ENCODE measurements around the gene PAX3.

PAX3 gene

GRCh38 chr2:222298311-222299150 is at the start of gene PAX3:
Gene PAX3 (minus strand): TSS chr2:222298998. CDS start chr2:222298615, 383 bp downstream.
- no peak for DNase-seq (ENCODE audit: low spot score)

- DNase-seq (ENCODE audit: low spot score) = no peak
Measured at GRCh38 chr2:222341331-222341730, 42.5 kb upstream of the PAX3 start.

- DNase-seq (ENCODE audit: low spot score) = no peak
Measured at GRCh38 chr2:222338374-222338773, 39.6 kb upstream of the PAX3 start.

GRCh38 chr2:222336931-222337330 is 38.1 kb upstream of the PAX3 start:
- no peak for DNase-seq (ENCODE audit: low spot score)

GRCh38 chr2:222336442-222336841 is 37.6 kb upstream of the PAX3 start:
- no peak for DNase-seq (ENCODE audit: low spot score)

GRCh38 chr2:222334914-222335313 is 36.1 kb upstream of the PAX3 start:
- no peak for DNase-seq (ENCODE audit: low spot score)

GRCh38 chr2:222333397-222333796 is 34.6 kb upstream of the PAX3 start:
- no peak for DNase-seq (ENCODE audit: low spot score)

- DNase-seq (ENCODE audit: low spot score) = no peak
Measured at GRCh38 chr2:222332116-222332515, 33.3 kb upstream of the PAX3 start.

- no peak for DNase-seq (ENCODE audit: low spot score)
Measured at GRCh38 chr2:222330910-222331309, 32.1 kb upstream of the PAX3 start.

- no peak for DNase-seq (ENCODE audit: low spot score)
Measured at GRCh38 chr2:222322236-222322635, 23.4 kb upstream of the PAX3 start.

GRCh38 chr2:222320436-222321395 is 21.9 kb upstream of the PAX3 start:
- DNase-seq (ENCODE audit: low spot score) = peak; percentile 40

GRCh38 chr2:222319586-222320435 is 21.0 kb upstream of the PAX3 start:
- peak; percentile 13 for DNase-seq (ENCODE audit: low spot score)

- DNase-seq (ENCODE audit: low spot score) = peak; percentile 11
Measured at GRCh38 chr2:222318712-222319585, 20.2 kb upstream of the PAX3 start.

GRCh38 chr2:222318026-222318711 is 19.4 kb upstream of the PAX3 start:
- peak; percentile 37 for DNase-seq (ENCODE audit: low spot score)

- no peak for DNase-seq (ENCODE audit: low spot score)
Measured at GRCh38 chr2:222315443-222316121, 16.8 kb upstream of the PAX3 start.

- no peak for DNase-seq (ENCODE audit: low spot score)
Measured at GRCh38 chr2:222313816-222314215, 15.0 kb upstream of the PAX3 start.

GRCh38 chr2:222311978-222312738 is 13.4 kb upstream of the PAX3 start:
- no peak for DNase-seq (ENCODE audit: low spot score)

GRCh38 chr2:222311319-222311977 is 12.7 kb upstream of the PAX3 start:
- no peak for DNase-seq (ENCODE audit: low spot score)
